GM12891 (cell line): ENCODE measurements around the gene USF3.

ENCODE experiments used
- PAX5 ChIP-seq: IDR thresholded peaks from 2 replicates; pipeline ENCODE4 v1.6.1; 2011; ENCODE audit warnings: low read length, moderate library complexity, mild to moderate bottlenecking; ENCODE audit not compliant: insufficient read depth, severe bottlenecking
- POLR2A ChIP-seq: IDR thresholded peaks from 2 replicates; pipeline ENCODE4 v1.6.1; 2011; ENCODE audit warnings: low read depth, low read length, control low read depth
- POLR2AphosphoS5 ChIP-seq: IDR thresholded peaks from 2 replicates; pipeline ENCODE4 v1.6.1; 2011; ENCODE audit warnings: low read depth, low read length, control low read depth
- POU2F2 ChIP-seq: IDR thresholded peaks from 2 replicates; pipeline ENCODE4 v1.6.1; 2011; ENCODE audit warnings: low read depth, mild to moderate bottlenecking, control low read depth, low read length, moderate library complexity
- SPI1 ChIP-seq: IDR thresholded peaks from 2 replicates; pipeline ENCODE4 v1.6.1; 2011; ENCODE audit warnings: low read depth, low read length, control low read depth
- TAF1 ChIP-seq: IDR thresholded peaks from 2 replicates; pipeline ENCODE4 v1.6.1; 2011; ENCODE audit warnings: low read depth, low read length, control low read depth

- TF ChIP-seq TAF1 (no peak), POLR2AphosphoS5 (no peak), POLR2A (no peak), PAX5 (no peak), SPI1 (no peak), POU2F2 (no peak)
Measured at GRCh38 chr3:113601240-113601639, 95.2 kb downstream of the USF3 start.
